Prostate gland (tissue), 2 donors: ENCODE data around the gene RECQL5.

Experiments
- POLR2AphosphoS5 ChIP-seq: sonication (generic); formaldehyde crosslinking; IDR thresholded peaks from one replicate; pipeline ENCODE4 v1.6.1; 2017; ENCODE audit warnings: antibody characterized with exemption
- TF ChIP-seq, protein P1 (sequence below), 4 experiments: fragments of 200-600 bp in 2 of 4; fragments of 450-650 bp in 2 of 4; sonication (generic) in 2 of 4; IDR thresholded peaks; 1 replicate in 3 of 4; 2 replicates in 1 of 4; pipeline ENCODE4 v1.5.1; 2016 to 2019; ENCODE audit warnings: antibody characterized with exemption in 4 of 4, mild to moderate bottlenecking in 2 of 4, moderate library complexity in 2 of 4

- TF ChIP-seq, protein P1, sequence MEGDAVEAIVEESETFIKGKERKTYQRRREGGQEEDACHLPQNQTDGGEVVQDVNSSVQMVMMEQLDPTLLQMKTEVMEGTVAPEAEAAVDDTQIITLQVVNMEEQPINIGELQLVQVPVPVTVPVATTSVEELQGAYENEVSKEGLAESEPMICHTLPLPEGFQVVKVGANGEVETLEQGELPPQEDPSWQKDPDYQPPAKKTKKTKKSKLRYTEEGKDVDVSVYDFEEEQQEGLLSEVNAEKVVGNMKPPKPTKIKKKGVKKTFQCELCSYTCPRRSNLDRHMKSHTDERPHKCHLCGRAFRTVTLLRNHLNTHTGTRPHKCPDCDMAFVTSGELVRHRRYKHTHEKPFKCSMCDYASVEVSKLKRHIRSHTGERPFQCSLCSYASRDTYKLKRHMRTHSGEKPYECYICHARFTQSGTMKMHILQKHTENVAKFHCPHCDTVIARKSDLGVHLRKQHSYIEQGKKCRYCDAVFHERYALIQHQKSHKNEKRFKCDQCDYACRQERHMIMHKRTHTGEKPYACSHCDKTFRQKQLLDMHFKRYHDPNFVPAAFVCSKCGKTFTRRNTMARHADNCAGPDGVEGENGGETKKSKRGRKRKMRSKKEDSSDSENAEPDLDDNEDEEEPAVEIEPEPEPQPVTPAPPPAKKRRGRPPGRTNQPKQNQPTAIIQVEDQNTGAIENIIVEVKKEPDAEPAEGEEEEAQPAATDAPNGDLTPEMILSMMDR (IDR thresholded peaks at IDR 0.05): no peak
- TF ChIP-seq POLR2AphosphoS5: no peak
These were observed 42.1 kb downstream of the RECQL5 start for GRCh38 chr17:75624714-75625345.
